Epithelial cell of esophagus (primary cell): ENCODE data around the gene MIS18A.
A peak's percentile ranks its signal among the peaks of the same experiment; 100 is the strongest.

ENCODE experiments used
- DNase-seq: peaks from one replicate; pipeline ENCODE4 v3.0.0; 2010; ENCODE audit warnings: low read depth
- H3K4me3 ChIP-seq: 2 replicates; pipeline ENCODE4 v1.5.1; 2011; ENCODE audit warnings: mild to moderate bottlenecking, low read length, control low read depth
- CTCF ChIP-seq: IDR thresholded peaks from 2 replicates; pipeline ENCODE4 v1.5.1; 2011; ENCODE audit warnings: low read depth, mild to moderate bottlenecking, low read length, control low read depth, inconsistent platforms; ENCODE audit not compliant: insufficient read depth; ENCODE audit errors: missing control alignments

Gene MIS18A

GRCh38 chr21:32257962-32258785 is 20.7 kb downstream of the MIS18A start:
- DNase-seq = peak; percentile 80
- H3K4me3 ChIP-seq = no peak overlapping the region
- TF ChIP-seq CTCF = peak; percentile 75

- no peak overlapping the region for H3K4me3 ChIP-seq
- no peak for TF ChIP-seq CTCF
- peak; percentile 55 for DNase-seq
Observed at GRCh38 chr21:32256873-32257620, 21.8 kb downstream of the MIS18A start.

- DNase-seq = no peak
- TF ChIP-seq CTCF = no peak
- H3K4me3 ChIP-seq = no peak overlapping the region
Observed at GRCh38 chr21:32256251-32256650, 22.6 kb downstream of the MIS18A start.

GRCh38 chr21:32253215-32253641 is 25.6 kb downstream of the MIS18A start:
- no peak for DNase-seq
- TF ChIP-seq CTCF = no peak
- H3K4me3 ChIP-seq = no peak overlapping the region

GRCh38 chr21:32252136-32252535 is 26.7 kb downstream of the MIS18A start:
- DNase-seq = no peak
- H3K4me3 ChIP-seq = no peak overlapping the region
- no peak for TF ChIP-seq CTCF

GRCh38 chr21:32249511-32250280 is 29.2 kb downstream of the MIS18A start:
- H3K4me3 ChIP-seq = no peak overlapping the region
- no peak for DNase-seq
- no peak for TF ChIP-seq CTCF
